Activated T-helper 17 cell treated with anti-CD3 and anti-CD28 coated beads, Interleukin-2, amount 50 U/mL, for 72 hours (primary cell): ENCODE data around the gene ENTHD1. TPM values are rescaled to one million over a fixed set of nuclear protein-coding genes. Genes with fewer than 3 reads are reported as not detected.
A peak's percentile ranks its signal among the peaks of the same experiment; 100 is the strongest.
"Not testable (repeated sequence)": the region's sequence is repeated elsewhere in the genome, so short reads cannot be mapped to it uniquely, and the experiment has no call there.

Experiments used
- ATAC-seq: fragments of 150-1000 bp; cut with Tn5 transposase; replicated peaks from 2 replicates; pipeline ENCODE4 v1.10.0; 2021; ENCODE audit warnings: mild to moderate bottlenecking, moderate library complexity
- H3K27ac Mint-ChIP-seq: one replicate; pipeline ENCODE4 v1.8.0; 2022; ENCODE audit warnings: mixed read lengths
- H3K27me3 Mint-ChIP-seq: one replicate; pipeline ENCODE4 v1.8.0; 2022; ENCODE audit warnings: mixed read lengths
- H3K36me3 Mint-ChIP-seq: one replicate; pipeline ENCODE4 v1.8.0; 2022; ENCODE audit warnings: low read depth, mild to moderate bottlenecking, mixed read lengths
- H3K4me1 Mint-ChIP-seq: one replicate; pipeline ENCODE4 v1.8.0; 2022; ENCODE audit warnings: mixed read lengths
- H3K4me3 Mint-ChIP-seq: one replicate; pipeline ENCODE4 v1.8.0; 2022; ENCODE audit warnings: mild to moderate bottlenecking, mixed read lengths
- H3K9me3 Mint-ChIP-seq: one replicate; pipeline ENCODE4 v1.8.0; 2022; ENCODE audit warnings: mixed read lengths
- total RNA-seq, 2 donors: library from RNA; stranded (reverse); gene quantifications; one replicate each; pipeline ENCODE4 v1.2.3, GENCODE V29; 2022

ENTHD1 gene
- total RNA-seq, 2 donors from 2014 or later, result 0.58 to 1.2 TPM

DNA sequence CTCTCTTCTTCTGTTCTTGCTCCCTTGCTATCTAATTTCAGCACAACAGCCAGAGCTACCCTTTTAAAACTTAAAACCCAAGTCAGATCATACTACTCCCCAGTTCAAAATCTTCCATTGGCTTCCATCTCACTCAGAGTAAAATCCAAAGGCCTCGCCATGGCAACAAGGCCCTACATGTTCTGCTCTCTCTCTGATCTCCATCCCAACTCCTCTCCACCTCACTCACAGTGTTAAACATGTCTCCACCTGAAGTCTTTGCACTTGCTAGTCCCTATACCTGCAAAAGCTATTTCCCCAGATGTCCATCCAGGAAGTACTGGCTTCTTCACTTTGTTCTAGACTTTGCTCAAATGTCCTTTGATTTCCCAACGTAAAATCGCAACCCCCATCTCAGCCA, 4.3 kb upstream of the ENTHD1 start:
- Mint-ChIP-seq H3K4me1 (peaks cover 11% of the 10 kb centered on the region), H3K27me3 (no peaks in the 10 kb centered on the region), H3K36me3 (peaks cover 5% of the 10 kb centered on the region), H3K4me3 (no peak overlapping the region), H3K27ac (no peak overlapping the region), H3K9me3 (no peaks in the 10 kb centered on the region)
- ATAC-seq, result no peak

DNA sequence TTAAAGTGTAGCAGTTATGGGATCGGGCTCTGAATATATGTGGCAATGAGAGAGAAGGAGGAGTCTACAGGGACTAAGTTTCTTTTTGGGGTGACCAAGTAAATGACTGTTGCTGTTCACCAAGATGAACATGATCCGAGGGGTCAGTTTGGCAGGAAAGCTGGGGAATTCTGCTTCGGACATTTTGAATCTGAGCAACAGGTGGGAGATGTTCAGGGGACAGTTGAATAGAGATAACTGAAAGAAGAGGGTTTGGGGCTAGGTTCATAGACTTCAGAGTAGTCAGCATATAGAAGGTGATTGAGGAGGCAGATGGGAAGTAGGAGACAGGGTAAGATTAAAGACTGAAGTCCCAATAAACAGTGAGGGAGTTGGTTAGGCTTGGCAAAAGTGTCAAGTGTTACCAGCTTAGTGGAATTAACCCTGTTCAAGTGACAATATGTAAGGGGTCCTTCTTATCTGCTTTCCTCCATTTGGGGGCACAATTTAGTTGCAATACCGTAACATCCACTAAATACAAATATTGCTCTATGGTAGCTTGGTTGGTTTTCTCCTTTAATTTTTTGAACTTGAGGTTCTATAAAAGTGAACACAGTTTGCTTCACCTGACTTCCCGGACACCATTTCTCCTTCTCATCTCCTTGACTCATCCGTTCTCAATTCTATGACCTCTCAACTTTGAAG, 2.9 kb upstream of the ENTHD1 start:
- no peaks in the 10 kb centered on the region for H3K27me3 Mint-ChIP-seq
- ATAC-seq, result no peak
- H3K36me3 Mint-ChIP-seq, result no peaks in the 10 kb centered on the region
- H3K4me1 Mint-ChIP-seq, result peaks cover 18% of the 10 kb centered on the region
- H3K27ac Mint-ChIP-seq, result no peak overlapping the region
- H3K9me3 Mint-ChIP-seq, result peaks cover 3% of the 10 kb centered on the region
- H3K4me3 Mint-ChIP-seq, result no peak overlapping the region

DNA sequence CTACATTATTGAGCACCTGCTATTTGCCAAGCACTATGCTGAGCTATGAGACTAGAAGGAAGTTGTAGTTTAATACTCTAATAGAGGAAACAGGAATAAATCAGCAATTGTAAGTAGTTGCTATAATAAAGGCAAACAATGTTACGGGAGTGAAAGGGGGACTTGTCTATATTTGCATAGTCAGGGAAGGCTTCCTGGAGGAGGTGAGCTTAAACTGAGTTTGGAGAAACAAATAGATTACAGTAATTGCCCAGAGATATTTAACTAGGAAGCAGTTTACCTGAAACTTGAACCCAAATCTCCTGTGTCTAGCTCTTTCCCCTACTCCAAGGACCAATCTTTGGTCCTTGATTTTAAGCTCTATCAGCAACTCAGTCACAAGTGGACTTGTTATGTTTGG, 2.1 kb upstream of the ENTHD1 start:
- no peak overlapping the region for H3K27ac Mint-ChIP-seq
- no peak for ATAC-seq
- H3K4me1 Mint-ChIP-seq, result peaks cover 18% of the 10 kb centered on the region
- H3K4me3 Mint-ChIP-seq, result no peak overlapping the region
- no peaks in the 10 kb centered on the region for H3K36me3 Mint-ChIP-seq
- H3K27me3 Mint-ChIP-seq, result no peaks in the 10 kb centered on the region
- H3K9me3 Mint-ChIP-seq, result peaks cover 3% of the 10 kb centered on the region

DNA sequence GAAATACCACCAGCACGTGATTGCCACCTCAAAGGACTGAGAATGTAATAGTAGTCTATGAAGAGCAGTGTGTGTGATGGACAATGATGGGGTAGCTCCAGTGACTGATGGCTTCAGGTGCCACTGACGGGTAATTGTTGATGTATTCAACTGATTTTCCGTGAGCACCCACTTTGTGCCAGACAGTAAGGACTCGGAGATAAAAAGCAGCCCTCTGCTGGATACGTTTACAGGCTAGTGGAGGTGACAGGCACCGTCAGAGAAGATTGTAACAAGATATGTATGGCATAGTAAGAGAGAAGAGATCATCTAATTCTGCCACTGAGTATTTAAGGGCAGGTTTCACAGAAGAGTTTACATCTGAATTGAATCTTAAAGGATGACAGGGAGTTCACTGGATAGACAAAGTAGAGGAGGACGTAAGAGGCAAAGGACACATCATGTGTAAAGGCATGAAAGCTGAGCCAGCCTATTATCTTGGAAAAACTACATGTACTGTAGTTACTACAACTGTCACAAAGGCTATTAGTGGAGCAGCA, 1.1 kb upstream of the ENTHD1 start:
- no peak for ATAC-seq
- Mint-ChIP-seq H3K9me3 (peaks cover 3% of the 10 kb centered on the region), H3K4me1 (peaks cover 13% of the 10 kb centered on the region), H3K27me3 (no peaks in the 10 kb centered on the region), H3K27ac (no peak overlapping the region), H3K36me3 (no peaks in the 10 kb centered on the region), H3K4me3 (no peak overlapping the region)

DNA sequence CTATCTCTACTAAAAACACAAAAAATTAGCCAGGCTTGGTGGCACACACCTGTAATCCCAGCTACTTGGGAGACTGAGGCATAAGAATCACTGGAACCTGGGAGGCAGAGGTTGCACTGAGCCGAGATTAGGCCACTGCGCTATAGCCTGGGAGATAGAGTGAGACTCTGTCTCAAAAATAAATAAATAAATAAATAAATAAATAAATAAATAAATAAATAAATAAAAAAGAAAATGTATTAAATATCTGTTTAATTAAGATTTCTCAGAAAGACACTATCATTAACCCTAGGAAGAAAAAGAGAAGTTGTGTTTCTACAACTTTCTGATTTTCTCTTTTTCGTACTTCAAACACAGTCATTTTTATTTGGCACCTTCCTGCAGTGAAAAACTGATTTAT, 3.6 kb downstream of the ENTHD1 start:
- H3K36me3 Mint-ChIP-seq, H3K27me3 Mint-ChIP-seq, H3K4me3 Mint-ChIP-seq, H3K27ac Mint-ChIP-seq, H3K9me3 Mint-ChIP-seq, ATAC-seq, H3K4me1 Mint-ChIP-seq: not testable (repeated sequence)

DNA sequence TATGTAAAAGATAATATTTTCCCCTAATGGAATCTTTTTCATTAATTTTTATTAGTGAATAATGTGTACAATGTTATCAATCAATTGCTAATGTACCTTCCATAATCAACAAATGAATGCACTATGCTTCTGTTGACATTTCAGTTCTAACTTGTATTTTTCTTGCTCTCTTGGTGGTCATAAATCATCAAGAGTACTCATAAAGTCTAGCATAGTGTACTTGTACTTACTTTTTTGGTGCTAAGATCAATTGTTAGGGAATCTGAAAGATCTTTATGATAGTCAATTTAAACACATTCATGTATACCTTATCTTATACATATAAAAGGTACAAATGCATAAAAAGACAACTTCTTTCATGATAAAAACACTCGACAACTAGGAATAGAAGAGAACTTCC, 10.5 kb downstream of the ENTHD1 start:
- no peaks in the 10 kb centered on the region for H3K4me1 Mint-ChIP-seq
- no peak overlapping the region for H3K27ac Mint-ChIP-seq
- no peaks in the 10 kb centered on the region for H3K27me3 Mint-ChIP-seq
- no peaks in the 10 kb centered on the region for H3K9me3 Mint-ChIP-seq
- no peaks in the 10 kb centered on the region for H3K36me3 Mint-ChIP-seq
- no peak overlapping the region for H3K4me3 Mint-ChIP-seq
- ATAC-seq, result no peak

DNA sequence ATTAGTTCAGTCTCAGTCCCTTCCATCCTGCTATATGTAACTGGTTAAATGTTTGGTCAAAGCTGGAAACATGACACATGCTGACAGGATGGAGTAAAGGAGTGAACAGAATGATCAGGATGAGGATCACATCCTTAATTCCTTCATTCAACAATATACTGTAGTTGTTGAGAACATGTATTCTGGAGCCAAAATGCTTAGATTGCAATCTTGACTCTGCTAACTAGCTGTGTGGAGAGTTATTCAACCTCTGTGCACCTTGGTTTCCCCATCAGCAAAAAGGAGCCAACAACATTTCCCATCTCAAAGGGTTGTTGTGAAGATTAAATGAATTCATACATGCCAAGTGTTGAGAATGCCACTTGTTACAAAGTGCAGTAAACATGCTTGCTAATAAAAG, 12.8 kb downstream of the ENTHD1 start:
- Mint-ChIP-seq H3K4me1 (no peaks in the 10 kb centered on the region), H3K27ac (no peak overlapping the region), H3K4me3 (no peak overlapping the region), H3K27me3 (no peaks in the 10 kb centered on the region), H3K9me3 (no peaks in the 10 kb centered on the region), H3K36me3 (no peaks in the 10 kb centered on the region)
- no peak for ATAC-seq

GRCh38 chr22:39877079-39877845, 16.3 kb downstream of the ENTHD1 start:
- H3K4me3 Mint-ChIP-seq, result no peak overlapping the region
- H3K27ac Mint-ChIP-seq, result no peak overlapping the region
- H3K4me1 Mint-ChIP-seq, result peaks cover 6% of the 10 kb centered on the region
- no peaks in the 10 kb centered on the region for H3K27me3 Mint-ChIP-seq
- no peaks in the 10 kb centered on the region for H3K36me3 Mint-ChIP-seq
- ATAC-seq, result no peak
- no peaks in the 10 kb centered on the region for H3K9me3 Mint-ChIP-seq

- H3K4me1 Mint-ChIP-seq, H3K4me3 Mint-ChIP-seq, H3K9me3 Mint-ChIP-seq, ATAC-seq, H3K36me3 Mint-ChIP-seq, H3K27me3 Mint-ChIP-seq, H3K27ac Mint-ChIP-seq: not testable (repeated sequence)
These were observed 18.2 kb downstream of the ENTHD1 start for GRCh38 chr22:39875176-39875885.

GRCh38 chr22:39873965-39874364, 19.6 kb downstream of the ENTHD1 start:
- Mint-ChIP-seq H3K27ac (no peak overlapping the region), H3K9me3 (no peaks in the 10 kb centered on the region), H3K27me3 (no peaks in the 10 kb centered on the region), H3K4me3 (no peak overlapping the region), H3K36me3 (no peaks in the 10 kb centered on the region), H3K4me1 (peaks cover 6% of the 10 kb centered on the region)
- peak; percentile 52 for ATAC-seq

DNA sequence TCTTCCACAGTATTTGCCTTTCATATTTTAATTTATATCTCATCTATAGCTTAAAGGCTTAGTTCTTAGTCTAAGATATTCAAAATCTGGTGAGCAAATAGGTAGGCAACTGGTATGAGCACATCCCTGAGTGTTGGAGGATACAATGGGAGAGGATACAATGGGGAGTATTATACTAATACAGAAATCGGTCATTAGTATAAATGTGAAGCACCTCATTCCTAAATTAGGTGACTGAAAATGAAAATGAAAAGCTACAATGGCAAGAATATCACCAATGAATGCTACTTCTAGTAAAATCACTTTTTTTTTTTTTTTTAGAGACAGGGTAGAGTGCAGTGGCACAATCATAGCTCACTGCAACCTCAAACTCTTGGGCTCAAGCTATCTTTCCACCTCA, 21.0 kb downstream of the ENTHD1 start:
- Mint-ChIP-seq H3K4me1 (peaks cover 6% of the 10 kb centered on the region), H3K4me3 (no peak overlapping the region), H3K9me3 (no peaks in the 10 kb centered on the region), H3K27me3 (no peaks in the 10 kb centered on the region), H3K27ac (no peak overlapping the region), H3K36me3 (no peaks in the 10 kb centered on the region)
- ATAC-seq, result no peak

DNA sequence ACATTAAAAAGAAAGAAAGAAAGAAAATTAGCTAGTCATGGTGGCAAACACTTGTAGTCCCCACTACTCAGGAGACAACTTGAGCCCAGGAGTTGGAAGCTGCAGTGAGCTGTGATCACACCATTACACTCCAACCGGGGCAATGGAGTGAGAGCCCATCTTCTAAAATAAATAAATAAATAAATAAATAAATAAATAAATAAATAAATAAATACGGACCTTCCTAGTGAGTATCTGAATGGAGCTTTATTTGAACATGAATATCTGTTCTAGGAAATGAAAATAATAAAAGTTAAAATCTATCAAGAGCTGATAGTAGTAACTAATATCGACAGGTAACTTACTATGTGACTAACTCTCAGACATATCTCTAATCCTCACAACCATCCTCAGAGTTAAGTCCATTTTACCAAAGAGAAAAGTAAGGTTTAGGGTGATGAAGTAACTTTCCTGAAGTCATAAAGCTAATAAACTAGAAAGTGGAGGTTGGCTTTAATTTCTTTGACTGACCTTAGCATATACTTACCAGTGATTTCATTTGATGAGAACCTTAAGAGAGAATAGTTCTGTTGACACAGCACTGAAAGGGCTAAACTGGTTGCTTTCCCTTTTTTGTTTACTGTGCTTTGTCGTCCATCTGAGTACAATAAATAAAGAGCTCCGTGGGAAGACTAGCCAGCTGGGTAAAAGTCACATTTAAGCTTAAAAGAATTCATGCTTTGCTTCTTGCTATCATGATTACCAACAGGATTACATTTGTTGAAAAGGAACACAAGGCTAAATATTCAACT, 22.4 kb downstream of the ENTHD1 start:
- Mint-ChIP-seq H3K27ac (no peak overlapping the region), H3K4me1 (peaks cover 6% of the 10 kb centered on the region)
- ATAC-seq, result no peak

DNA sequence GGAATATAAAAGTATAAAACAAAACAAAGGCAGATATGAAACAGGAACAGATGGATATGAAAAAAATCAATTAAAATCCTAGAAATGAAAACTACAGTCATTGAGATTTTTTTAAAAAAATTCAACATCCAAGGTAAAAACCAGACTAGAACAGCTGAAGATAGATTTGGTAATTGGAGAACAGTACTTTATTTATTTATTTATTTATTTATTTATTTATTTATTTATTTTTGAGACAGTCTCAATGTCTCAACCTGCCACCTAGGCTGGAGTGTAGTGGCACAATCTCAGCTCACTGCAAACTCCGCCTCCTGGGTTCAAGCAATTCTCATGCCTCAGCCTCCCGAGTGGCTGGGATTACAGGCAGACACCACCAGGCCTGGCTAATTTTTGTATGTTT, 23.8 kb downstream of the ENTHD1 start:
- H3K27me3 Mint-ChIP-seq, H3K4me1 Mint-ChIP-seq, H3K4me3 Mint-ChIP-seq, H3K9me3 Mint-ChIP-seq, H3K36me3 Mint-ChIP-seq, H3K27ac Mint-ChIP-seq, ATAC-seq: not testable (repeated sequence)

More for the DNA sequence above, 22.4 kb downstream of the ENTHD1 start:
- H3K27me3 Mint-ChIP-seq, result no peaks in the 10 kb centered on the region
- no peaks in the 10 kb centered on the region for H3K9me3 Mint-ChIP-seq
- H3K36me3 Mint-ChIP-seq, result no peaks in the 10 kb centered on the region
- no peak overlapping the region for H3K4me3 Mint-ChIP-seq

- H3K27ac Mint-ChIP-seq, result no peak overlapping the region
These were observed 24.8 kb downstream of the ENTHD1 start for GRCh38 chr22:39868741-39869140.

More at GRCh38 chr22:39868741-39869140, 24.8 kb downstream of the ENTHD1 start:
- ATAC-seq, result no peak
- no peaks in the 10 kb centered on the region for H3K27me3 Mint-ChIP-seq
- peaks cover 6% of the 10 kb centered on the region for H3K4me1 Mint-ChIP-seq
- no peaks in the 10 kb centered on the region for H3K9me3 Mint-ChIP-seq
- H3K4me3 Mint-ChIP-seq, result no peak overlapping the region
- H3K36me3 Mint-ChIP-seq, result no peaks in the 10 kb centered on the region
